ENCODE results near the gene PKDREJ. TPM values are rescaled to one million over a fixed set of nuclear protein-coding genes. Genes with fewer than 3 reads are reported as not detected.
A peak's percentile ranks its signal among the peaks of the same experiment; 100 is the strongest.

PKDREJ gene
- total RNA-seq, 4 donors from 2014 or later: 0.13 to 1.3 (median 0.35) TPM; not detected in 1

GRCh38 chr22:46247443-46247975, 15.6 kb downstream of the PKDREJ start:
- no peak overlapping the region for H3K4me3 ChIP-seq
- H3K27ac ChIP-seq: no peak overlapping the region
- no peak for TF ChIP-seq POLR2A (IDR thresholded peaks at IDR 0.05)
- TF ChIP-seq, protein P1, sequence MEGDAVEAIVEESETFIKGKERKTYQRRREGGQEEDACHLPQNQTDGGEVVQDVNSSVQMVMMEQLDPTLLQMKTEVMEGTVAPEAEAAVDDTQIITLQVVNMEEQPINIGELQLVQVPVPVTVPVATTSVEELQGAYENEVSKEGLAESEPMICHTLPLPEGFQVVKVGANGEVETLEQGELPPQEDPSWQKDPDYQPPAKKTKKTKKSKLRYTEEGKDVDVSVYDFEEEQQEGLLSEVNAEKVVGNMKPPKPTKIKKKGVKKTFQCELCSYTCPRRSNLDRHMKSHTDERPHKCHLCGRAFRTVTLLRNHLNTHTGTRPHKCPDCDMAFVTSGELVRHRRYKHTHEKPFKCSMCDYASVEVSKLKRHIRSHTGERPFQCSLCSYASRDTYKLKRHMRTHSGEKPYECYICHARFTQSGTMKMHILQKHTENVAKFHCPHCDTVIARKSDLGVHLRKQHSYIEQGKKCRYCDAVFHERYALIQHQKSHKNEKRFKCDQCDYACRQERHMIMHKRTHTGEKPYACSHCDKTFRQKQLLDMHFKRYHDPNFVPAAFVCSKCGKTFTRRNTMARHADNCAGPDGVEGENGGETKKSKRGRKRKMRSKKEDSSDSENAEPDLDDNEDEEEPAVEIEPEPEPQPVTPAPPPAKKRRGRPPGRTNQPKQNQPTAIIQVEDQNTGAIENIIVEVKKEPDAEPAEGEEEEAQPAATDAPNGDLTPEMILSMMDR (IDR thresholded peaks at IDR 0.05): no peak
- H3K36me3 ChIP-seq: peaks cover 0 to 15% (median 0%) of the 10 kb centered on the region in 3 donors
- no peaks in the 10 kb centered on the region for H3K9me3 ChIP-seq
- H3K27me3 ChIP-seq: no peaks in the 10 kb centered on the region
- H3K4me1 ChIP-seq: peaks cover 0 to 21% (median 5%) of the 10 kb centered on the region in 4 donors
- no peak for DNase-seq

GRCh38 chr22:46246178-46246577, 17.0 kb downstream of the PKDREJ start:
- DNase-seq: no peak
- Histone ChIP-seq H3K27me3 (no peaks in the 10 kb centered on the region), H3K9me3 (no peaks in the 10 kb centered on the region), H3K27ac (no peak overlapping the region), H3K4me3 (no peak overlapping the region), H3K36me3 (peaks cover 0 to 15% (median 0%) of the 10 kb centered on the region in 3 donors), H3K4me1 (peaks cover 0 to 19% (median 5%) of the 10 kb centered on the region in 4 donors)
- TF ChIP-seq, protein P1 (IDR thresholded peaks at IDR 0.05): no peak
- TF ChIP-seq POLR2A (IDR thresholded peaks at IDR 0.05): no peak

- Histone ChIP-seq H3K36me3 (peaks cover 0 to 15% (median 0%) of the 10 kb centered on the region in 3 donors), H3K27me3 (no peaks in the 10 kb centered on the region), H3K4me3 (no peak overlapping the region), H3K27ac (no peak overlapping the region), H3K9me3 (no peaks in the 10 kb centered on the region), H3K4me1 (peaks cover 1 to 17% (median 4%) of the 10 kb centered on the region in 4 donors)
- no peak for DNase-seq
- TF ChIP-seq POLR2A (IDR thresholded peaks at IDR 0.05): no peak
Observed at GRCh38 chr22:46245511-46245910, 17.6 kb downstream of the PKDREJ start.

GRCh38 chr22:46244771-46245170, 18.4 kb downstream of the PKDREJ start:
- Histone ChIP-seq H3K9me3 (no peaks in the 10 kb centered on the region), H3K27ac (no peak overlapping the region), H3K36me3 (peaks cover 0 to 19% (median 0%) of the 10 kb centered on the region in 3 donors)

GRCh38 chr22:46242076-46242475, 21.1 kb downstream of the PKDREJ start:
- no peak overlapping the region for H3K4me3 ChIP-seq
- no peak for DNase-seq
- no peak for TF ChIP-seq POLR2A (IDR thresholded peaks at IDR 0.05)
- TF ChIP-seq, protein P1 (IDR thresholded peaks at IDR 0.05): no peak
- peaks cover 6 to 17% (median 14%) of the 10 kb centered on the region in 4 donors for H3K4me1 ChIP-seq
- peaks cover 0 to 43% (median 0%) of the 10 kb centered on the region in 3 donors for H3K36me3 ChIP-seq
- no peaks in the 10 kb centered on the region for H3K27me3 ChIP-seq
- H3K9me3 ChIP-seq: no peaks in the 10 kb centered on the region
- H3K27ac ChIP-seq: no peak overlapping the region

More at GRCh38 chr22:46244771-46245170, 18.4 kb downstream of the PKDREJ start:
- Histone ChIP-seq H3K27me3 (no peaks in the 10 kb centered on the region), H3K4me1 (peaks cover 6 to 24% (median 11%) of the 10 kb centered on the region in 4 donors), H3K4me3 (no peak overlapping the region)
- DNase-seq: no peak
- TF ChIP-seq POLR2A (IDR thresholded peaks at IDR 0.05): no peak
- TF ChIP-seq, protein P1 (IDR thresholded peaks at IDR 0.05): no peak

DNA sequence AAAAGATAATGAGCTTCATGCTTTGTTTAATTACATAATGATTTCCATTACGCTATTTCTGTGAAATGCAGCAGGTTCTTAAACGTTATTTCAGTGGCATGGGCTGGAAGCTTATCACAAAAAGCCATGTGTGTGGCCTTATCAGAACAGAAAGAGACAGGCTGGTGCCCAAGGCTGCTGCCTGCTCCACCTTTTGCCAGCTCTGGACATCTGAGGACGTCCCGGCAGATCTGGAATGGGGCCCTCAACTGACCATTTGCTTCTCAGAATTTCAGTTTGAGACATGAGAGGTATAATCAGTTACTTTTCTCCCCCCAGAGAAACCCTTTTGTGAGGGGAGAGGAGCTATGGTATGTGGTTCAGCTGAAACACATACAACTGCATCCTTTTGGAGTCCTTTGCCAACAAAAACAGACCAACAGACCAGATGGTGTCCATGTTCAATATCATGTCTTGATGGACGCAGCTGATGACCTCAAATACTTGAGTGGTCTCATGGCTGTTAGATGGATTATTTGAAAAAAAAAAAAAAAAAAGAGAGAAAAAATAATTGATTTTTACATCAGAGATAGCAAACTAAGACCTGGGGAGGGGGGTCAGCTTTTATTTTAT, 21.6 kb downstream of the PKDREJ start:
- Histone ChIP-seq H3K4me1 (peaks cover 6 to 17% (median 14%) of the 10 kb centered on the region in 4 donors), H3K36me3 (peaks cover 0 to 48% (median 0%) of the 10 kb centered on the region in 3 donors), H3K27ac (peak overlapping the region in 2 of 4 donors; percentile 9 to 56), H3K9me3 (no peaks in the 10 kb centered on the region), H3K4me3 (no peak overlapping the region), H3K27me3 (no peaks in the 10 kb centered on the region)
- TF ChIP-seq POLR2A (IDR thresholded peaks at IDR 0.05): no peak
- TF ChIP-seq, protein P1 (IDR thresholded peaks at IDR 0.05): no peak
- DNase-seq: no peak
